Panc1 (cell line): ENCODE data around the gene MYH7.

Experiments
- CTCF ChIP-seq: fragments of 450-650 bp; IDR thresholded peaks from 2 replicates; pipeline ENCODE4 v1.5.1; 2017; ENCODE audit warnings: mild to moderate bottlenecking
- POLR2AphosphoS5 ChIP-seq: IDR thresholded peaks from 2 replicates; pipeline ENCODE4 v1.6.1; 2012; ENCODE audit warnings: mild to moderate bottlenecking, low read depth, low read length, moderate library complexity
- SIN3A ChIP-seq: IDR thresholded peaks from 2 replicates; pipeline ENCODE4 v1.6.1; 2012; ENCODE audit warnings: low read depth, mild to moderate bottlenecking, low read length, moderate library complexity, borderline replicate concordance; ENCODE audit not compliant: insufficient read depth
- TCF7L2 ChIP-seq: IDR thresholded peaks from 2 replicates; pipeline ENCODE4 v1.6.1; 2011; ENCODE audit warnings: mild to moderate bottlenecking, low read depth, low read length, inconsistent platforms
- TF ChIP-seq, protein P1 (sequence below), 2 experiments: IDR thresholded peaks; 2 replicates each; pipeline ENCODE4 v1.6.1; 2011 to 2012; ENCODE audit warnings: low read depth in 2 of 2, control low read depth in 1 of 2, low read length in 1 of 2, mild to moderate bottlenecking in 1 of 2, moderate library complexity in 1 of 2; ENCODE audit not compliant: insufficient read depth in 1 of 2

GRCh38 chr14:23385244-23385641 is 50.2 kb downstream of the MYH7 start:
- TF ChIP-seq SIN3A (no peak), CTCF (no peak), POLR2AphosphoS5 (no peak), TCF7L2 (no peak)
- TF ChIP-seq, protein P1, sequence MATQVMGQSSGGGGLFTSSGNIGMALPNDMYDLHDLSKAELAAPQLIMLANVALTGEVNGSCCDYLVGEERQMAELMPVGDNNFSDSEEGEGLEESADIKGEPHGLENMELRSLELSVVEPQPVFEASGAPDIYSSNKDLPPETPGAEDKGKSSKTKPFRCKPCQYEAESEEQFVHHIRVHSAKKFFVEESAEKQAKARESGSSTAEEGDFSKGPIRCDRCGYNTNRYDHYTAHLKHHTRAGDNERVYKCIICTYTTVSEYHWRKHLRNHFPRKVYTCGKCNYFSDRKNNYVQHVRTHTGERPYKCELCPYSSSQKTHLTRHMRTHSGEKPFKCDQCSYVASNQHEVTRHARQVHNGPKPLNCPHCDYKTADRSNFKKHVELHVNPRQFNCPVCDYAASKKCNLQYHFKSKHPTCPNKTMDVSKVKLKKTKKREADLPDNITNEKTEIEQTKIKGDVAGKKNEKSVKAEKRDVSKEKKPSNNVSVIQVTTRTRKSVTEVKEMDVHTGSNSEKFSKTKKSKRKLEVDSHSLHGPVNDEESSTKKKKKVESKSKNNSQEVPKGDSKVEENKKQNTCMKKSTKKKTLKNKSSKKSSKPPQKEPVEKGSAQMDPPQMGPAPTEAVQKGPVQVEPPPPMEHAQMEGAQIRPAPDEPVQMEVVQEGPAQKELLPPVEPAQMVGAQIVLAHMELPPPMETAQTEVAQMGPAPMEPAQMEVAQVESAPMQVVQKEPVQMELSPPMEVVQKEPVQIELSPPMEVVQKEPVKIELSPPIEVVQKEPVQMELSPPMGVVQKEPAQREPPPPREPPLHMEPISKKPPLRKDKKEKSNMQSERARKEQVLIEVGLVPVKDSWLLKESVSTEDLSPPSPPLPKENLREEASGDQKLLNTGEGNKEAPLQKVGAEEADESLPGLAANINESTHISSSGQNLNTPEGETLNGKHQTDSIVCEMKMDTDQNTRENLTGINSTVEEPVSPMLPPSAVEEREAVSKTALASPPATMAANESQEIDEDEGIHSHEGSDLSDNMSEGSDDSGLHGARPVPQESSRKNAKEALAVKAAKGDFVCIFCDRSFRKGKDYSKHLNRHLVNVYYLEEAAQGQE (IDR thresholded peaks at IDR 0.05; ENCODE audit: insufficient read depth in 1 of 2, low read depth in 2 of 2, low read length in 1 of 2), result no peak
